OCI-LY3 (cell line): Measurements from ENCODE around the gene FFAR3.

Experiments
- EZH2phosphoT487 ChIP-seq: fragments of 200-600 bp; shearing (Covaris generic); IDR thresholded peaks from 2 replicates; pipeline ENCODE4 v1.6.1; 2018; ENCODE audit warnings: antibody characterized with exemption, mixed run types, low read depth
- TF ChIP-seq, protein P1 (sequence below): fragments of 200-600, 300-600 bp; sonication (generic); IDR thresholded peaks from 2 replicates; pipeline ENCODE4 v1.5.1; 2014; ENCODE audit warnings: antibody characterized with exemption, low read length, low read depth

- TF ChIP-seq, protein P1, sequence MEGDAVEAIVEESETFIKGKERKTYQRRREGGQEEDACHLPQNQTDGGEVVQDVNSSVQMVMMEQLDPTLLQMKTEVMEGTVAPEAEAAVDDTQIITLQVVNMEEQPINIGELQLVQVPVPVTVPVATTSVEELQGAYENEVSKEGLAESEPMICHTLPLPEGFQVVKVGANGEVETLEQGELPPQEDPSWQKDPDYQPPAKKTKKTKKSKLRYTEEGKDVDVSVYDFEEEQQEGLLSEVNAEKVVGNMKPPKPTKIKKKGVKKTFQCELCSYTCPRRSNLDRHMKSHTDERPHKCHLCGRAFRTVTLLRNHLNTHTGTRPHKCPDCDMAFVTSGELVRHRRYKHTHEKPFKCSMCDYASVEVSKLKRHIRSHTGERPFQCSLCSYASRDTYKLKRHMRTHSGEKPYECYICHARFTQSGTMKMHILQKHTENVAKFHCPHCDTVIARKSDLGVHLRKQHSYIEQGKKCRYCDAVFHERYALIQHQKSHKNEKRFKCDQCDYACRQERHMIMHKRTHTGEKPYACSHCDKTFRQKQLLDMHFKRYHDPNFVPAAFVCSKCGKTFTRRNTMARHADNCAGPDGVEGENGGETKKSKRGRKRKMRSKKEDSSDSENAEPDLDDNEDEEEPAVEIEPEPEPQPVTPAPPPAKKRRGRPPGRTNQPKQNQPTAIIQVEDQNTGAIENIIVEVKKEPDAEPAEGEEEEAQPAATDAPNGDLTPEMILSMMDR: no peak
- no peak for TF ChIP-seq EZH2phosphoT487
These were observed 41.9 kb downstream of the FFAR3 start for GRCh38 chr19:35399948-35400772.
